T follicular helper cell (primary cell): ENCODE measurements around the gene SMIM33.
"Not testable (repeated sequence)": the region's sequence is repeated elsewhere in the genome, so short reads cannot be mapped to it uniquely, and the experiment has no call there.

Source experiments
- DNase-seq: peaks from one replicate; pipeline ENCODE4 v3.0.0-alpha.2; 2020; ENCODE audit warnings: low read depth

The SMIM33 gene

GRCh38 chr5:139457241-139457640 lies 13.6 kb upstream of the SMIM33 start:
- DNase-seq, result no peak

GRCh38 chr5:139457653-139458306 lies 13.0 kb upstream of the SMIM33 start:
- DNase-seq, result no peak

- DNase-seq, result peak; percentile 76
Measured at GRCh38 chr5:139458580-139459407, 12.0 kb upstream of the SMIM33 start.

GRCh38 chr5:139459451-139459934 lies 11.3 kb upstream of the SMIM33 start:
- DNase-seq, result no peak

GRCh38 chr5:139460455-139460854 lies 10.3 kb upstream of the SMIM33 start:
- DNase-seq, result no peak

- no peak for DNase-seq
Measured at GRCh38 chr5:139461176-139461575, 9.6 kb upstream of the SMIM33 start.

- DNase-seq, result no peak
Measured at GRCh38 chr5:139461698-139462097, 9.1 kb upstream of the SMIM33 start.

- no peak for DNase-seq
Measured at GRCh38 chr5:139462586-139463276, 8.1 kb upstream of the SMIM33 start, which contains the start of gene ECSCR. ECSCR (minus strand) TSS chr5:139462743; CDS start chr5:139462670, 73 bp downstream.

GRCh38 chr5:139468421-139468931 lies 2.3 kb upstream of the SMIM33 start:
- no peak for DNase-seq

GRCh38 chr5:139472386-139473030 lies 1.7 kb downstream of the SMIM33 start:
- no peak for DNase-seq

- DNase-seq, result no peak
Measured at GRCh38 chr5:139473105-139473504, 2.3 kb downstream of the SMIM33 start.

GRCh38 chr5:139473565-139473964 lies 2.8 kb downstream of the SMIM33 start:
- DNase-seq, result no peak

GRCh38 chr5:139474890-139475791 lies 4.3 kb downstream of the SMIM33 start:
- DNase-seq, result no peak

GRCh38 chr5:139475865-139476617 lies 5.2 kb downstream of the SMIM33 start:
- no peak for DNase-seq

GRCh38 chr5:139478657-139479423 lies 8.0 kb downstream of the SMIM33 start:
- DNase-seq, result not testable (repeated sequence)

- DNase-seq, result not testable (repeated sequence)
Measured at GRCh38 chr5:139479729-139480128, 8.9 kb downstream of the SMIM33 start.

GRCh38 chr5:139481122-139481533 lies 10.3 kb downstream of the SMIM33 start:
- DNase-seq, result no peak

GRCh38 chr5:139481580-139482049 lies 10.8 kb downstream of the SMIM33 start:
- no peak for DNase-seq
